CD14-positive monocyte (primary cell): Measurements from ENCODE around the gene ADCYAP1. TPM values are rescaled to one million over a fixed set of nuclear protein-coding genes. Genes with fewer than 3 reads are reported as not detected.

ENCODE experiments used
- DNase-seq, 3 donors: peaks; one replicate each; pipeline ENCODE4 v3.0.0-alpha.2; 2011 to 2022
- H2AFZ ChIP-seq: 2 replicates; pipeline ENCODE4 v1.6.0; 2012; ENCODE audit warnings: mild to moderate bottlenecking, low read depth, low read length, inconsistent platforms; ENCODE audit not compliant: insufficient read depth, poor library complexity, severe bottlenecking
- H3K27ac ChIP-seq, 2 donors: 1 replicate in 1 of 2; 2 replicates in 1 of 2; pipeline ENCODE4 v1.5.1; 2012 to 2013; ENCODE audit warnings: low read length in 2 of 2, control low read depth in 1 of 2, inconsistent platforms in 1 of 2, low read depth in 1 of 2, mild to moderate bottlenecking in 1 of 2
- H3K27me3 ChIP-seq, 2 donors: one replicate each; pipeline versions ENCODE4 v1.6.0 to v1.6.1; 2011 to 2013; ENCODE audit warnings: low read length in 2 of 2; ENCODE audit not compliant: control insufficient read depth in 2 of 2, insufficient read depth in 2 of 2
- H3K36me3 ChIP-seq, 2 donors: replicated peaks in 1 of 2; 1 replicate in 1 of 2; 2 replicates in 1 of 2; pipeline versions ENCODE4 v1.5.1 to v1.6.1; 2012 to 2013; ENCODE audit warnings: low read length in 2 of 2, control low read depth in 1 of 2, inconsistent platforms in 1 of 2, mild to moderate bottlenecking in 1 of 2; ENCODE audit not compliant: insufficient read depth in 2 of 2, control insufficient read depth in 1 of 2
- H3K4me1 ChIP-seq, 2 donors: 1 replicate in 1 of 2; 2 replicates in 1 of 2; pipeline versions ENCODE4 v1.5.1 to v1.6.1; 2012 to 2013; ENCODE audit warnings: low read length in 2 of 2, control low read depth in 1 of 2, inconsistent platforms in 1 of 2, mild to moderate bottlenecking in 1 of 2, moderate library complexity in 1 of 2; ENCODE audit not compliant: insufficient read depth in 2 of 2, control insufficient read depth in 1 of 2
- H3K4me2 ChIP-seq: replicated peaks from 2 replicates; pipeline ENCODE3; 2012; ENCODE audit warnings: low read length, moderate library complexity, mild to moderate bottlenecking; ENCODE audit not compliant: poor library complexity, severe bottlenecking; ENCODE audit errors: extremely low read depth
- H3K4me3 ChIP-seq, 3 experiments: fragments of 200-600 bp in 1 of 3; sonication (generic) in 1 of 3; replicated peaks in 1 of 3; 1 replicate in 2 of 3; 2 replicates in 1 of 3; pipeline ENCODE4 v1.5.1; 2011 to 2013; ENCODE audit warnings: low read length in 3 of 3, mild to moderate bottlenecking in 3 of 3, control low read depth in 2 of 3, low read depth in 2 of 3, inconsistent platforms in 1 of 3, moderate library complexity in 1 of 3
- H3K79me2 ChIP-seq: 2 replicates; pipeline ENCODE4 v1.6.0; 2012; ENCODE audit warnings: mild to moderate bottlenecking, control low read depth, inconsistent platforms, low read length, moderate library complexity; ENCODE audit not compliant: insufficient read depth
- H3K9ac ChIP-seq: 2 replicates; pipeline ENCODE4 v1.6.0; 2017; ENCODE audit warnings: low read length, mild to moderate bottlenecking; ENCODE audit not compliant: insufficient read depth, poor library complexity, severe bottlenecking
- H3K9me3 ChIP-seq, 2 donors: replicated peaks in 1 of 2; 1 replicate in 1 of 2; 2 replicates in 1 of 2; pipeline versions ENCODE4 v1.5.1 to v1.6.1; 2012 to 2013; ENCODE audit warnings: low read length in 2 of 2, control low read depth in 1 of 2; ENCODE audit not compliant: control insufficient read depth in 1 of 2, insufficient read depth in 1 of 2
- H4K20me1 ChIP-seq: 2 replicates; pipeline ENCODE4 v1.6.0; 2012; ENCODE audit warnings: mild to moderate bottlenecking, low read length, control low read depth, moderate library complexity; ENCODE audit not compliant: insufficient read depth
- H3K27ac Mint-ChIP-seq, 7 donors: one replicate each; pipeline ENCODE4 v1.8.0; 2020; ENCODE audit warnings: mild to moderate bottlenecking in 7 of 7, mixed read lengths in 7 of 7, moderate library complexity in 6 of 7, inconsistent platforms in 2 of 7
- H3K27me3 Mint-ChIP-seq, 3 donors: one replicate each; pipeline ENCODE4 v1.8.0; 2021 to 2022; ENCODE audit warnings: low read depth in 3 of 3, mild to moderate bottlenecking in 3 of 3, mixed read lengths in 3 of 3, moderate library complexity in 3 of 3, inconsistent platforms in 1 of 3
- H3K36me3 Mint-ChIP-seq, 2 donors: one replicate each; pipeline ENCODE4 v1.8.0; 2020; ENCODE audit warnings: mixed read lengths in 2 of 2, inconsistent platforms in 1 of 2, mild to moderate bottlenecking in 1 of 2
- H3K4me1 Mint-ChIP-seq: one replicate; pipeline ENCODE4 v1.8.0; 2020; ENCODE audit warnings: mild to moderate bottlenecking, mixed read lengths
- H3K4me3 Mint-ChIP-seq, 2 donors: one replicate each; pipeline ENCODE4 v1.8.0; 2020; ENCODE audit warnings: mild to moderate bottlenecking in 2 of 2, mixed read lengths in 2 of 2, moderate library complexity in 1 of 2
- H3K9me3 Mint-ChIP-seq, 7 donors: one replicate each; pipeline ENCODE4 v1.8.0; 2020 to 2022; ENCODE audit warnings: mixed read lengths in 7 of 7, mild to moderate bottlenecking in 6 of 7, moderate library complexity in 6 of 7, inconsistent platforms in 2 of 7
- CTCF ChIP-seq: fragments of 200-600 bp; IDR thresholded peaks from one replicate; pipeline ENCODE4 v1.8.0; 2022; ENCODE audit warnings: antibody characterized with exemption, mild to moderate bottlenecking
- WGBS: methylation state at CpG from one replicate; pipeline ENCODE4 v1.1.5; 2013; ENCODE audit warnings: missing lambda C conversion rate; ENCODE audit not compliant: insufficient coverage; 5-methylcytosine and 5-hydroxymethylcytosine counted together
- intact Hi-C, 2 donors: fragments of 100-400 bp; cut with micrococcal nuclease; formaldehyde crosslinking; loops; one replicate each; pipeline versions ENCODE4 v1.15.0 to v1.15.1; 2023
- polyA plus RNA-seq, 3 donors: library from polyadenylated mRNA; depleted of rRNA in 1 of 3; unstranded in 2 of 3; stranded (reverse) in 1 of 3; fragments of 300-500 nt in 2 of 3; fragments of >200 nt in 1 of 3; fragmentation: Illumina TruSeq in 2 of 3; gene quantifications; 1 replicate in 2 of 3; 2 replicates in 1 of 3; pipeline ENCODE4 v1.2.3, GENCODE V29; 2012 to 2021

Gene ADCYAP1
- polyA plus RNA-seq, 3 donors = not detected

- H3K27me3 ChIP-seq = peaks cover 0 to 2% of the 10 kb centered on the region in 2 donors
- peaks cover 2 to 3% (median 3%) of the 10 kb centered on the region in 3 donors for H3K27me3 Mint-ChIP-seq
- no peaks in the 10 kb centered on the region for H3K4me1 ChIP-seq
- no peak overlapping the region for H3K27ac ChIP-seq
- no peaks in the 10 kb centered on the region for H3K9me3 Mint-ChIP-seq
- H3K36me3 ChIP-seq = no peaks in the 10 kb centered on the region
- no peak overlapping the region for H3K9ac ChIP-seq
- no peak overlapping the region for H3K4me2 ChIP-seq
- no peaks in the 10 kb centered on the region for H4K20me1 ChIP-seq
- no peak overlapping the region for H3K4me3 Mint-ChIP-seq
- intact Hi-C loops = no loop called here
- no peaks in the 10 kb centered on the region for H3K4me1 Mint-ChIP-seq
- no peaks in the 10 kb centered on the region for H3K36me3 Mint-ChIP-seq
- no CpG with 5 or more reads among the region's 4 CpGs for WGBS
- TF ChIP-seq CTCF = no peak
- no peak overlapping the region for H3K27ac Mint-ChIP-seq
- no peaks in the 10 kb centered on the region for H3K79me2 ChIP-seq
- no peak overlapping the region for H3K4me3 ChIP-seq
- H3K9me3 ChIP-seq = no peaks in the 10 kb centered on the region
- no peak overlapping the region for H2AFZ ChIP-seq
- DNase-seq = no peak
Measured at GRCh38 chr18:939166-939565, 34.5 kb downstream of the ADCYAP1 start.

DNA sequence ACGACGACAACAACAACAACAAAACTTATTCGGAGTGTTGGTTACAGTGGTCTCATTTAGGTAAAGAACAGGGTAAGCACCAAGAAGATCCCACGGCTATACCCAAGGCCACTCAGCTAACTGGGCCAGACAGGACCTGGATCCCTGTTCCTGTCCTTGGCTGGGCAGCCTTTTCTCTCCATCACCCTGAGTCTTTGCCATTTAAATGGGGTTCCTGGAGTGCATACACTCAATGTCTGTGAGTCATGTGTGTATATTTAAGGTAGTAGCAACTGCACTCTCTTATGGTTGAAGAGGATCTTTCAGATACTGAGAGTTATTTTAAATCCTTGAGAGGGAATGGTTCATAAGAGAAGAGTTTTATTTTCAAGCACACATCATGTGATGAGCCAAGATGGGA lies 35.3 kb downstream of the ADCYAP1 start:
- Mint-ChIP-seq H3K4me1 (no peaks in the 10 kb centered on the region), H3K9me3 (no peaks in the 10 kb centered on the region), H3K27me3 (peaks cover 2 to 3% (median 2%) of the 10 kb centered on the region in 3 donors), H3K27ac (no peak overlapping the region), H3K4me3 (no peak overlapping the region), H3K36me3 (no peaks in the 10 kb centered on the region)
- 100% methylated on average over 1 of the region's 4 CpGs for WGBS
- Histone ChIP-seq H3K36me3 (no peaks in the 10 kb centered on the region), H3K4me1 (no peaks in the 10 kb centered on the region), H3K27ac (no peak overlapping the region), H2AFZ (no peak overlapping the region), H4K20me1 (no peaks in the 10 kb centered on the region), H3K9ac (no peak overlapping the region), H3K4me2 (no peak overlapping the region), H3K79me2 (no peaks in the 10 kb centered on the region), H3K27me3 (peaks cover 0 to 2% of the 10 kb centered on the region in 2 donors), H3K4me3 (no peak overlapping the region), H3K9me3 (no peaks in the 10 kb centered on the region)
- DNase-seq = no peak
- intact Hi-C loops = no loop called here
- no peak for TF ChIP-seq CTCF
